ENCODE measurements around the gene RPS21.

Gene RPS21

DNA sequence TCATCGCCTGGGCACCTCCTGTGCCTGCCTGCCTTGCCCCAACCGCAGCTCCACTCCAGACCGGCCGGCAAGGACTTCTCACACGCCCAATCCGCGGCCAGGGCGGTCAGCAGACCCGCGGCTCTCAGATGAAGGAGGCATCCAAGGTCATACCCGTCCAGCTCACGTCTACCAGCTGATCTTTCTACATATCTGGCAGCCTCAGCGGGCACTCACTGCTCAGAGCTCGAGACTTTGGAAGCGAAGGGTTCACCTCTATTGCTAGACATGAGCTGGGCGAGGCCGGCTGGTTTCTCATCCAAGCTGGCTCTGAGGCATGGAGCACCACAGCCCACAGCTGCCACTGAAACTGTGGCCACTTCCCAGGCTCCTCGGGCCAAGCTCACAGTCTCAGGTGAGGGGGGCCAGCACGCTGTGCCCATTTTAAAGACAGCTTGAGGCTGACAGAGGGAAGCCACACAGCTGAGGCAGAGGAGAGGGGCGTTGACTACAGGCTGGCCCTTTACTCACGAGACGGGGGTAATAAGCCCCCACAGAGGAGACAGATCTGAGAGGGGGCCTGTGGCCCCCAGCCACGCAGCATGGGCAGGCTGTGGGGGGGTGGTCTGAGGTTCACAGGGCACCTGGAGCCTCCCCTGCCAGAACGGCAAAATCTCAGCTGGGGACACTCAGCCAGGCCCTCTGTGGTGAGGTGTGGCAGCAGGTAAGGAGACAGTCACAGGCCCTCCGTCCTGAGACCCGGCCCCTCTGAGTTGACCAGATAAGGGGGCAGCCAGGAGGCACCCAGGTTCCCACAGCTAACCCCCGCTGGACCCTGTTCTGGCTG, 21.8 kb upstream of the RPS21 start:
- peak overlapping the region; percentile 73 for H3K4me3 ChIP-seq (ENCODE audit: low read depth, low read length)
- DNase-seq (ENCODE audit: low read depth), result no peak
- TF ChIP-seq CTCF (IDR thresholded peaks at IDR 0.05; ENCODE audit: control insufficient read depth, extremely low read depth, insufficient read depth), result no peak

- TF ChIP-seq CTCF (IDR thresholded peaks at IDR 0.05; ENCODE audit: control insufficient read depth, extremely low read depth, insufficient read depth), result no peak
- DNase-seq (ENCODE audit: low read depth), result no peak
- H3K4me3 ChIP-seq (ENCODE audit: low read depth, low read length), result peak overlapping the region; percentile 73
Measured at GRCh38 chr20:62365814-62366369, 21.0 kb upstream of the RPS21 start.

- no peak for TF ChIP-seq CTCF (IDR thresholded peaks at IDR 0.05; ENCODE audit: control insufficient read depth, extremely low read depth, insufficient read depth)
- peak overlapping the region; percentile 73 for H3K4me3 ChIP-seq (ENCODE audit: low read depth, low read length)
- DNase-seq (ENCODE audit: low read depth), result no peak
Measured at GRCh38 chr20:62366370-62367135, 20.4 kb upstream of the RPS21 start.

GRCh38 chr20:62367136-62367632, 19.7 kb upstream of the RPS21 start, which contains the start of gene LAMA5:
Gene LAMA5, minus strand, starts transcription at chr20:62367312. Its CDS starts 67 bp downstream, at chr20:62367245.
- no peak for DNase-seq (ENCODE audit: low read depth)
- peak within 1 kb of the TSS; percentile 73 for H3K4me3 ChIP-seq (ENCODE audit: low read depth, low read length)
- TF ChIP-seq CTCF (IDR thresholded peaks at IDR 0.05; ENCODE audit: control insufficient read depth, extremely low read depth, insufficient read depth), result no peak

DNA sequence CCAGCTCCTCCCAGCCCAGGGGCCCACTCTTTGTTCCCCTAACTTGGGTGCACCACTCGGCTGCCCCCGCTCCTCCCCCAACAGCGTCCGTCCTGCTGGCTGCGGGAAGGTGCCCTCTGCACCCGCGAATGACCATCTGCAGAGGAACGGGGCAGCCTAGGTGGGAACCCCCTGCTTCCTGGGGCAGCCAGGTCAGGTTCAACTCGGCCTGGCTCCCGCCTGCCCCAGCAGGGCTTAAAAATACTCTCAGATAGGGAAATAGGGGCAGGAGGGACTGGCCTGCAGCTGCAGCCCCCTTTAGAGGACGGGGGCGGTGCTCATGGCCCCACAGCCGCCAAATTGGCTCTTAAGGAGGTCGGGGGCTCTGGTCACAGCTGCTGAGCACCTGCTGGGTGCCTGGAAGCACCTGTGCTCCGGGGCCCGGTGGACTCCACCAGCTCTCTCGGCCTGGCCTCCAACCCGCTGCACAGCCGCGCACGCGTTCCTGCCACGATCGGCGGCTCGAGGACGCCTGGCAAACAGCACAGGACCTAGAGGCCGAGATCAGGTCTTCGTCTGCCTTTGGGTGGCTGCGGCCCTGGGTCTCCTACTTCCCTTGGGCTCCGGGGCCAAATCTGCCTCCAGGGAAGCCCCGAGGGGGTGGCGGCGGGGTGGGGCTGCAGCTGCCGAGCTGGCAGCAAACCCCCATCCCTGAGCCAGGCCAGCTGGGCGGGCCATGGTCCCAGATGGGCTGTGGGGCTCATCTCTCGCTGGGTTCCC, 19.1 kb upstream of the RPS21 start:
- DNase-seq (ENCODE audit: low read depth), result no peak
- peak overlapping the region; percentile 33 for H3K4me3 ChIP-seq (ENCODE audit: low read depth, low read length)
- TF ChIP-seq CTCF (IDR thresholded peaks at IDR 0.05; ENCODE audit: control insufficient read depth, extremely low read depth, insufficient read depth), result no peak

- TF ChIP-seq CTCF (IDR thresholded peaks at IDR 0.05; ENCODE audit: control insufficient read depth, extremely low read depth, insufficient read depth), result no peak
- H3K4me3 ChIP-seq (ENCODE audit: low read depth, low read length), result 0 out of 2 replicates have a peak overlapping the region, but pooled peaks have one; percentile 2
- no peak for DNase-seq (ENCODE audit: low read depth)
Measured at GRCh38 chr20:62368392-62368975, 18.4 kb upstream of the RPS21 start.
